Muscle layer of duodenum (tissue), 2 donors: ENCODE data around the gene CYP11A1.
A peak's percentile ranks its signal among the peaks of the same experiment; 100 is the strongest.

Experiments
- H3K27ac ChIP-seq: one replicate; pipeline ENCODE4 v1.7.0; 2013; ENCODE audit warnings: mild to moderate bottlenecking, low read length
- H3K27me3 ChIP-seq: one replicate; pipeline ENCODE4 v1.7.0; 2013; ENCODE audit warnings: low read depth, mild to moderate bottlenecking, control low read depth, low read length
- H3K36me3 ChIP-seq, 2 donors: one replicate each; pipeline ENCODE4 v1.7.0; 2013; ENCODE audit warnings: low read length in 2 of 2, control low read depth in 1 of 2, mild to moderate bottlenecking in 1 of 2; ENCODE audit not compliant: insufficient read depth in 2 of 2, control insufficient read depth in 1 of 2
- H3K4me1 ChIP-seq, 2 donors: one replicate each; pipeline ENCODE4 v1.7.0; 2013; ENCODE audit warnings: low read length in 2 of 2, mild to moderate bottlenecking in 2 of 2, control low read depth in 1 of 2, moderate library complexity in 1 of 2; ENCODE audit not compliant: insufficient read depth in 2 of 2, control insufficient read depth in 1 of 2
- H3K4me3 ChIP-seq, 2 donors: one replicate each; pipeline ENCODE4 v1.7.0; 2013; ENCODE audit warnings: low read length in 2 of 2, low read depth in 1 of 2, mild to moderate bottlenecking in 1 of 2
- H3K9me3 ChIP-seq, 2 donors: one replicate each; pipeline ENCODE4 v1.7.0; 2013; ENCODE audit warnings: low read length in 2 of 2, control low read depth in 1 of 2, mild to moderate bottlenecking in 1 of 2; ENCODE audit not compliant: control insufficient read depth in 1 of 2
- donor health status: healthy.

The CYP11A1 gene

GRCh38 chr15:74322558-74323180 lies 44.8 kb downstream of the CYP11A1 start:
- Histone ChIP-seq H3K4me1 (peaks cover 0 to 26% of the 10 kb centered on the region in 2 donors), H3K27me3 (no peaks in the 10 kb centered on the region), H3K36me3 (no peaks in the 10 kb centered on the region), H3K4me3 (no peak overlapping the region), H3K9me3 (no peaks in the 10 kb centered on the region), H3K27ac (no peak overlapping the region)

- H3K27ac ChIP-seq, result no peak overlapping the region
Observed at GRCh38 chr15:74320352-74321247, 46.8 kb downstream of the CYP11A1 start.

GRCh38 chr15:74319596-74320351 lies 47.7 kb downstream of the CYP11A1 start:
- no peaks in the 10 kb centered on the region for H3K27me3 ChIP-seq
- H3K9me3 ChIP-seq, result no peaks in the 10 kb centered on the region
- no peak overlapping the region for H3K4me3 ChIP-seq
- H3K27ac ChIP-seq, result no peak overlapping the region
- peaks cover 4 to 38% of the 10 kb centered on the region in 2 donors for H3K4me1 ChIP-seq
- no peaks in the 10 kb centered on the region for H3K36me3 ChIP-seq

More at GRCh38 chr15:74320352-74321247, 46.8 kb downstream of the CYP11A1 start:
- no peaks in the 10 kb centered on the region for H3K36me3 ChIP-seq
- no peak overlapping the region for H3K4me3 ChIP-seq
- H3K4me1 ChIP-seq, result peaks cover 4 to 38% of the 10 kb centered on the region in 2 donors
- no peaks in the 10 kb centered on the region for H3K27me3 ChIP-seq
- H3K9me3 ChIP-seq, result no peaks in the 10 kb centered on the region

GRCh38 chr15:74319138-74319460 lies 48.3 kb downstream of the CYP11A1 start:
- Histone ChIP-seq H3K4me1 (peaks cover 4 to 38% of the 10 kb centered on the region in 2 donors), H3K4me3 (no peak overlapping the region), H3K27ac (no peak overlapping the region), H3K9me3 (no peaks in the 10 kb centered on the region), H3K36me3 (no peaks in the 10 kb centered on the region), H3K27me3 (no peaks in the 10 kb centered on the region)

GRCh38 chr15:74318376-74319137 lies 48.9 kb downstream of the CYP11A1 start:
- Histone ChIP-seq H3K27ac (no peak overlapping the region), H3K4me3 (no peak overlapping the region), H3K4me1 (peaks cover 4 to 38% of the 10 kb centered on the region in 2 donors), H3K9me3 (no peaks in the 10 kb centered on the region), H3K36me3 (no peaks in the 10 kb centered on the region), H3K27me3 (no peaks in the 10 kb centered on the region)

- Histone ChIP-seq H3K36me3 (no peaks in the 10 kb centered on the region), H3K27me3 (no peaks in the 10 kb centered on the region), H3K4me3 (no peak overlapping the region), H3K27ac (peak overlapping the region; percentile 60), H3K4me1 (peaks cover 4 to 38% of the 10 kb centered on the region in 2 donors), H3K9me3 (no peaks in the 10 kb centered on the region)
Observed at GRCh38 chr15:74317820-74318375, 49.5 kb downstream of the CYP11A1 start.

GRCh38 chr15:74316141-74316540 lies 51.3 kb downstream of the CYP11A1 start:
- Histone ChIP-seq H3K9me3 (no peaks in the 10 kb centered on the region), H3K36me3 (no peaks in the 10 kb centered on the region), H3K27me3 (no peaks in the 10 kb centered on the region), H3K4me3 (no peak overlapping the region), H3K27ac (no peak overlapping the region), H3K4me1 (peaks cover 4 to 38% of the 10 kb centered on the region in 2 donors)

- H3K27me3 ChIP-seq, result no peaks in the 10 kb centered on the region
- H3K36me3 ChIP-seq, result no peaks in the 10 kb centered on the region
- H3K9me3 ChIP-seq, result no peaks in the 10 kb centered on the region
- no peak overlapping the region for H3K27ac ChIP-seq
- peaks cover 4 to 37% of the 10 kb centered on the region in 2 donors for H3K4me1 ChIP-seq
- H3K4me3 ChIP-seq, result no peak overlapping the region
Observed at GRCh38 chr15:74315626-74316025, 51.8 kb downstream of the CYP11A1 start.

- Histone ChIP-seq H3K36me3 (no peaks in the 10 kb centered on the region), H3K4me1 (peaks cover 4 to 30% of the 10 kb centered on the region in 2 donors), H3K27me3 (no peaks in the 10 kb centered on the region), H3K27ac (no peak overlapping the region), H3K4me3 (no peak overlapping the region), H3K9me3 (no peaks in the 10 kb centered on the region)
Observed at GRCh38 chr15:74314795-74315438, 52.5 kb downstream of the CYP11A1 start.

- H3K4me3 ChIP-seq, result no peak overlapping the region
- H3K36me3 ChIP-seq, result no peaks in the 10 kb centered on the region
- no peak overlapping the region for H3K27ac ChIP-seq
- H3K4me1 ChIP-seq, result peaks cover 4 to 20% of the 10 kb centered on the region in 2 donors
- no peaks in the 10 kb centered on the region for H3K27me3 ChIP-seq
- no peaks in the 10 kb centered on the region for H3K9me3 ChIP-seq
Observed at GRCh38 chr15:74313889-74314288, 53.6 kb downstream of the CYP11A1 start.
